CD4-positive, alpha-beta T cell (primary cell): Measurements from ENCODE around the gene THTPA. TPM values are rescaled to one million over a fixed set of nuclear protein-coding genes. Genes with fewer than 3 reads are reported as not detected.

Source experiments
- ATAC-seq: fragments of 200-7000 bp; cut with Tn5 transposase; one replicate; pipeline ENCODE4 v1.10.0; 2022; ENCODE audit warnings: mild to moderate bottlenecking; ENCODE audit not compliant: poor library complexity
- CTCF ChIA-PET: fragments of 350-600 bp; sonication (Branson Sonifier 250); formaldehyde crosslinking; loops from one replicate; lab custom pipeline; 2021; ENCODE audit warnings: antibody characterized with exemption, inconsistent platforms; lab: Charles Lee
- POLR2A ChIA-PET: fragments of 350-600 bp; sonication (Branson Sonifier 250); formaldehyde crosslinking; loops from one replicate; lab custom pipeline; 2021; ENCODE audit warnings: antibody characterized with exemption, inconsistent platforms; lab: Charles Lee
- DNase-seq, 14 experiments: peaks; one replicate each; pipeline ENCODE4 v3.0.0-alpha.2; 2013 to 2020; ENCODE audit warnings: mixed read lengths in 2 of 14
- H3K27ac ChIP-seq, 2 donors: one replicate each; pipeline versions ENCODE4 v1.5.1 to v1.7.0; 2013; ENCODE audit warnings: low read length in 2 of 2, low read depth in 1 of 2, mild to moderate bottlenecking in 1 of 2
- H3K27me3 ChIP-seq, 2 experiments: 1 replicate in 1 of 2; 2 replicates in 1 of 2; pipeline versions ENCODE4 v1.6.1 to v1.7.0; 2013; ENCODE audit warnings: low read length in 2 of 2, control low read depth in 1 of 2, mild to moderate bottlenecking in 1 of 2, moderate library complexity in 1 of 2; ENCODE audit not compliant: insufficient read depth in 2 of 2, control insufficient read depth in 1 of 2
- H3K36me3 ChIP-seq: one replicate; pipeline ENCODE4 v1.6.1; 2013; ENCODE audit warnings: low read length, control low read depth; ENCODE audit not compliant: insufficient read depth
- H3K4me1 ChIP-seq: one replicate; pipeline ENCODE4 v1.6.1; 2013; ENCODE audit warnings: low read length, control low read depth; ENCODE audit not compliant: insufficient read depth
- H3K4me3 ChIP-seq: one replicate; pipeline ENCODE4 v1.5.1; 2013; ENCODE audit warnings: mild to moderate bottlenecking, low read length, moderate library complexity
- H3K9me3 ChIP-seq, 2 experiments: 1 replicate in 1 of 2; 2 replicates in 1 of 2; pipeline versions ENCODE4 v1.6.1 to v1.7.0; 2013; ENCODE audit warnings: low read length in 2 of 2, mild to moderate bottlenecking in 2 of 2, control low read depth in 1 of 2, moderate library complexity in 1 of 2; ENCODE audit not compliant: control insufficient read depth in 1 of 2, insufficient read depth in 1 of 2
- H3K27ac Mint-ChIP-seq: one replicate; pipeline ENCODE4 v1.8.0; 2020; ENCODE audit warnings: mixed read lengths
- H3K27me3 Mint-ChIP-seq: one replicate; pipeline ENCODE4 v1.8.0; 2021; ENCODE audit warnings: mixed read lengths
- H3K36me3 Mint-ChIP-seq: one replicate; pipeline ENCODE4 v1.8.0; 2021; ENCODE audit warnings: low read depth, mixed read lengths
- H3K4me1 Mint-ChIP-seq: one replicate; pipeline ENCODE4 v1.8.0; 2021; ENCODE audit warnings: low read depth, mixed read lengths
- H3K4me3 Mint-ChIP-seq: one replicate; pipeline ENCODE4 v1.8.0; 2020; ENCODE audit warnings: mild to moderate bottlenecking, mixed read lengths
- H3K9me3 Mint-ChIP-seq: one replicate; pipeline ENCODE4 v1.8.0; 2020; ENCODE audit warnings: mixed read lengths
- intact Hi-C, 2 experiments: fragments of 100-400 bp; cut with DNase I in 1 of 2; cut with micrococcal nuclease in 1 of 2; formaldehyde crosslinking; loops; one replicate each; pipeline versions ENCODE4 v1.15.1 to v1.9.0; 2023 to 2025; cut with DNase I, micrococcal nuclease
- total RNA-seq, 174 experiments: library from RNA in 2 of 174; stranded (reverse) in 2 of 174; gene quantifications; one replicate each; pipeline ENCODE4 v1.2.3 and lab custom pipeline; 2021 to 2026
- TF ChIP-seq, protein P1 (sequence below): fragments of 200-600 bp; IDR thresholded peaks from one replicate; pipeline ENCODE4 v1.8.0; 2022; ENCODE audit warnings: antibody characterized with exemption, mild to moderate bottlenecking

The THTPA gene
- total RNA-seq, 2 experiments from 2014 or later, result 13.0 to 13.4 TPM

GRCh38 chr14:23555533-23555881 lies 564 bp upstream of the THTPA start:
- H3K27ac ChIP-seq, result peak overlapping the region; percentile 87 to 89
- POLR2A ChIA-PET, result interaction anchor here (0.6 to 1.5 kb wide), 6 partner anchors 11 to 887 kb away, joined by 3 to 4 read pairs (median 3); partner anchors contain the start of genes C14orf119, NGDN and SDR39U1
- H3K36me3 ChIP-seq, result peaks cover 23% of the 10 kb centered on the region
- peak overlapping the region; percentile 94 for H3K4me3 ChIP-seq
- H3K4me1 Mint-ChIP-seq, result peaks cover 43% of the 10 kb centered on the region
- intact Hi-C loops, result loop anchor here (1.0 to 5.0 kb wide), 4 partner anchors 12 to 288 kb away; partner anchors contain the start of genes AP1G2 (in 1 of the 2) and PABPN1 (in 1 of the 2)
- H3K9me3 ChIP-seq, result no peaks in the 10 kb centered on the region
- H3K9me3 Mint-ChIP-seq, result no peaks in the 10 kb centered on the region
- ATAC-seq (no peak), DNase-seq (no peak)
- peaks cover 46% of the 10 kb centered on the region for H3K4me1 ChIP-seq
- peak overlapping the region; percentile 79 for H3K27ac Mint-ChIP-seq
- TF ChIP-seq, protein P1, sequence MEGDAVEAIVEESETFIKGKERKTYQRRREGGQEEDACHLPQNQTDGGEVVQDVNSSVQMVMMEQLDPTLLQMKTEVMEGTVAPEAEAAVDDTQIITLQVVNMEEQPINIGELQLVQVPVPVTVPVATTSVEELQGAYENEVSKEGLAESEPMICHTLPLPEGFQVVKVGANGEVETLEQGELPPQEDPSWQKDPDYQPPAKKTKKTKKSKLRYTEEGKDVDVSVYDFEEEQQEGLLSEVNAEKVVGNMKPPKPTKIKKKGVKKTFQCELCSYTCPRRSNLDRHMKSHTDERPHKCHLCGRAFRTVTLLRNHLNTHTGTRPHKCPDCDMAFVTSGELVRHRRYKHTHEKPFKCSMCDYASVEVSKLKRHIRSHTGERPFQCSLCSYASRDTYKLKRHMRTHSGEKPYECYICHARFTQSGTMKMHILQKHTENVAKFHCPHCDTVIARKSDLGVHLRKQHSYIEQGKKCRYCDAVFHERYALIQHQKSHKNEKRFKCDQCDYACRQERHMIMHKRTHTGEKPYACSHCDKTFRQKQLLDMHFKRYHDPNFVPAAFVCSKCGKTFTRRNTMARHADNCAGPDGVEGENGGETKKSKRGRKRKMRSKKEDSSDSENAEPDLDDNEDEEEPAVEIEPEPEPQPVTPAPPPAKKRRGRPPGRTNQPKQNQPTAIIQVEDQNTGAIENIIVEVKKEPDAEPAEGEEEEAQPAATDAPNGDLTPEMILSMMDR, result no peak
- peaks cover 6 to 7% of the 10 kb centered on the region in 2 experiments for H3K27me3 ChIP-seq
- peaks cover 20% of the 10 kb centered on the region for H3K36me3 Mint-ChIP-seq
- H3K4me3 Mint-ChIP-seq, result peak overlapping the region; percentile 99
- CTCF ChIA-PET, result interaction anchor here (2.0 kb wide), 1 partner anchor 77 kb away, joined by 8 read pairs; no protein-coding TSS in a partner anchor
- peaks cover 9% of the 10 kb centered on the region for H3K27me3 Mint-ChIP-seq

DNA sequence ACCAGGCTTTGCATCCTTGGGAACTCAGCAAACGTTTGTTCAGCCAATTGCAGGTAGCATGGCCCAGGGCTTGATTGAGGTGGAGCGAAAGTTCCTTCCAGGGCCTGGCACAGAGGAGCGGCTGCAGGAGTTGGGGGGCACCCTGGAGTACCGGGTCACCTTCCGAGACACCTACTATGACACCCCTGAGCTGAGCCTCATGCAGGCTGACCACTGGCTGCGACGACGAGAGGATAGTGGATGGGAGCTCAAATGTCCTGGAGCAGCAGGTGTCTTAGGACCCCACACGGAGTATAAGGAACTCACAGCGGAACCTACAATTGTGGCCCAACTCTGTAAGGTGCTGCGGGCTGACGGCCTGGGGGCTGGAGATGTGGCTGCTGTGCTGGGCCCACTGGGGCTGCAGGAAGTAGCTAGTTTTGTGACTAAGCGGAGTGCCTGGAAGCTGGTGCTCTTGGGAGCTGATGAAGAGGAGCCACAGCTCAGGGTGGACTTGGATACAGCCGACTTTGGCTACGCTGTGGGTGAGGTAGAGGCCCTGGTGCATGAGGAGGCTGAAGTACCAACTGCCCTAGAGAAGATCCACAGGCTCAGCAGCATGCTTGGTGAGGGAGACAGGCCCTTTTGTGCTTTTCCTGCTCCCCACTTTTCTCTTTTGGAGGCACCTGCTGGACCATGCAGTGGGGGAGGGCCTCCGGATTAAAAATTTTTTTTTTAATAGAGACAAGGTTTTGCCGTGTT lies 799 bp downstream of the THTPA start:
- POLR2A ChIA-PET, result interaction anchor here (0.8 to 1.5 kb wide), 4 partner anchors 79 to 461 kb away, joined by 3 to 4 read pairs (median 4); partner anchors contain the start of genes C14orf119 and PABPN1
- Mint-ChIP-seq H3K36me3 (peaks cover 33% of the 10 kb centered on the region), H3K4me3 (peak overlapping the region; percentile 99), H3K27ac (peak overlapping the region; percentile 79), H3K9me3 (no peaks in the 10 kb centered on the region), H3K27me3 (peaks cover 1% of the 10 kb centered on the region), H3K4me1 (peaks cover 35% of the 10 kb centered on the region)
- no peaks in the 10 kb centered on the region for H3K27me3 ChIP-seq
- H3K36me3 ChIP-seq, result peaks cover 36% of the 10 kb centered on the region
- TF ChIP-seq, protein P1, result no peak
- H3K4me3 ChIP-seq, result peak overlapping the region; percentile 94
- H3K4me1 ChIP-seq, result peaks cover 34% of the 10 kb centered on the region
- no peak for ATAC-seq
- intact Hi-C loops, result loop anchor here in 1 of 2 experiments (5.0 kb wide), 2 partner anchors 235 to 290 kb away; partner anchors contain the start of gene PABPN1
- H3K9me3 ChIP-seq, result no peaks in the 10 kb centered on the region
- H3K27ac ChIP-seq, result peak overlapping the region; percentile 87 to 89
- DNase-seq, result peak in 1 of 14 experiments; percentile 30
- CTCF ChIA-PET, result interaction anchor here (0.6 to 2.0 kb wide), 2 partner anchors 14 to 79 kb away, joined by 3 to 8 read pairs; no protein-coding TSS in a partner anchor

- Histone ChIP-seq H3K4me3 (no peak overlapping the region), H3K9me3 (no peaks in the 10 kb centered on the region), H3K27ac (peak overlapping the region in 1 of 2 donors; percentile 5), H3K27me3 (no peaks in the 10 kb centered on the region), H3K4me1 (peaks cover 30% of the 10 kb centered on the region), H3K36me3 (peaks cover 43% of the 10 kb centered on the region)
- Mint-ChIP-seq H3K4me3 (peak overlapping the region; percentile 84), H3K4me1 (peaks cover 32% of the 10 kb centered on the region), H3K27ac (peak overlapping the region; percentile 3), H3K9me3 (no peaks in the 10 kb centered on the region), H3K36me3 (peaks cover 35% of the 10 kb centered on the region), H3K27me3 (no peaks in the 10 kb centered on the region)
- intact Hi-C loops, result loop anchor here in 1 of 2 experiments (5.0 kb wide), 2 partner anchors 235 to 290 kb away; partner anchors contain the start of gene PABPN1
- TF ChIP-seq, protein P1, result no peak
- no peak for DNase-seq
- POLR2A ChIA-PET, result interaction anchor here (0.6 to 1.0 kb wide), 2 partner anchors 9 to 79 kb away, joined by 3 to 4 read pairs; no protein-coding TSS in a partner anchor
- no peak for ATAC-seq
- CTCF ChIA-PET, result no interaction called here
These were observed 1.4 kb downstream of the THTPA start for GRCh38 chr14:23557521-23557920.
